K562 (cell line): Measurements from ENCODE around the gene LHPP. TPM values are rescaled to one million over a fixed set of nuclear protein-coding genes. Genes with fewer than 3 reads are reported as not detected.

ENCODE experiments used
- DNMT1 ChIP-seq: fragments of 450-650 bp; IDR thresholded peaks from 2 replicates; pipeline ENCODE4 v1.6.1; 2016; ENCODE audit warnings: antibody characterized with exemption, mild to moderate bottlenecking
- ETS2 ChIP-seq: IDR thresholded peaks from 2 replicates; pipeline ENCODE4 v1.6.1; 2016; ENCODE audit warnings: borderline replicate concordance, missing genetic modification characterization, mild to moderate bottlenecking, moderate library complexity, missing compliant biosample characterization; ENCODE audit not compliant: poor library complexity, severe bottlenecking
- FOXP4 ChIP-seq: sonication (generic); formaldehyde crosslinking; IDR thresholded peaks from 2 replicates; pipeline ENCODE4 v1.8.0; 2022; ENCODE audit warnings: mild to moderate bottlenecking, missing genetic modification reagents, borderline replicate concordance
- MITF ChIP-seq: IDR thresholded peaks from 2 replicates; pipeline ENCODE4 v1.6.1; 2014; ENCODE audit warnings: antibody characterized with exemption
- MTA3 ChIP-seq: fragments of 450-650 bp; formaldehyde crosslinking; IDR thresholded peaks from 2 replicates; pipeline ENCODE4 v1.6.1; 2017; ENCODE audit warnings: mild to moderate bottlenecking, borderline replicate concordance
- RAD21 ChIP-seq, 2 experiments: fragments of 250-450 bp in 1 of 2; fragments of 450-650 bp in 1 of 2; sonication (Bioruptor Pico) in 1 of 2; formaldehyde crosslinking in 1 of 2; IDR thresholded peaks in 1 of 2; conservative IDR thresholded peaks in 1 of 2; 2 replicates each; pipeline versions ENCODE4 v1.4.0 to v1.8.0; 2020 to 2022; ENCODE audit warnings: mild to moderate bottlenecking in 2 of 2, moderate library complexity in 1 of 2
- REST ChIP-seq, 2 experiments: fragments of 450-650 bp; formaldehyde crosslinking in 1 of 2; IDR thresholded peaks; 2 replicates each; pipeline versions ENCODE4 v1.4.0 to v1.6.1; 2014 to 2020; ENCODE audit warnings: mild to moderate bottlenecking in 2 of 2, borderline replicate concordance in 1 of 2, low read depth in 1 of 2
- ZNF57 ChIP-seq: fragments of 450-650 bp; formaldehyde crosslinking; IDR thresholded peaks from 2 replicates; pipeline ENCODE4 v1.4.0; 2020; ENCODE audit warnings: mild to moderate bottlenecking, moderate library complexity
- ZNF589 ChIP-seq: fragments of 200-800 bp; sonication (Bioruptor generic); IDR thresholded peaks from 2 replicates; pipeline ENCODE4 v1.6.1; 2016; ENCODE audit warnings: low read depth, missing genetic modification characterization, missing compliant biosample characterization
- ZNF644 ChIP-seq: fragments of 200-800 bp; sonication (Bioruptor generic); IDR thresholded peaks from 2 replicates; pipeline ENCODE4 v1.6.1; 2016; ENCODE audit warnings: low read depth, missing genetic modification characterization, missing compliant biosample characterization
- polyA plus RNA-seq, 8 experiments: library from polyadenylated mRNA; depleted of rRNA in 4 of 8; stranded (reverse) in 5 of 8; unstranded in 3 of 8; fragments of >200 nt; fragmentation: Nextera tagmentation in 2 of 8; fragmentation: Illumina TruSeq in 1 of 8; extraction: Ambion mirVana in 2 of 8; extraction: Trizol in 1 of 8; gene quantifications; 2 replicates each; pipeline versions ENCODE4 v1.2.1 to v1.2.3, GENCODE V29; 2011 to 2014; ENCODE audit warnings: inconsistent platforms in 1 of 8, missing spikeins in 1 of 8
- total RNA-seq, 7 experiments: library from RNA; depleted of rRNA in 6 of 7; stranded (reverse); fragments of >200 nt in 6 of 7; fragmentation: Illumina TruSeq in 2 of 7; extraction: Trizol in 2 of 7; gene quantifications; 2 replicates each; pipeline versions ENCODE4 v1.2.1 to v1.2.3, GENCODE V29; 2011 to 2021; ENCODE audit warnings: low replicate concordance in 1 of 7

The LHPP gene
- total and polyA plus RNA-seq, 9 of the 15 experiments (the other 6 are each of a cell fraction or from before 2014, with no cell fraction given) = 0.34 to 7.4 (median 3.0) TPM

GRCh38 chr10:124588736-124589490 lies 127.3 kb downstream of the LHPP start (continued):
- TF ChIP-seq MTA3 (no peak; the same call in 1 of the 2 replicates), MITF (no peak), ZNF644 (tag) (no peak), ZNF589 (no peak), ZNF57 (CRISPR knock-in tag) (no peak), ETS2 (tag) (no peak), REST (IDR thresholded peaks at IDR 0.05; ENCODE audit: borderline replicate concordance) (peak; percentile 97), REST (CRISPR knock-in tag; IDR thresholded peaks at IDR 0.05; ENCODE audit: low read depth) (no peak), FOXP4 (CRISPR knock-in tag) (no peak), RAD21 (CRISPR knock-in tag; conservative IDR thresholded peaks at IDR 0.05 in 1 of 2, IDR thresholded peaks at IDR 0.05 in 1 of 2) (no peak), DNMT1 (no peak)
